Trophoblast cell (in vitro differentiated cells and primary cell): ENCODE measurements around the gene RIC8A.

ENCODE experiments used
- DNase-seq, 2 donors: peaks; one replicate each; pipeline ENCODE4 v3.0.0-alpha.2; 2016
- H2AFZ ChIP-seq: 2 replicates; pipeline ENCODE4 v1.6.1; 2013; ENCODE audit warnings: low read length, moderate library complexity, mild to moderate bottlenecking; ENCODE audit not compliant: insufficient read depth, poor library complexity
- H2AK5ac ChIP-seq: 2 replicates; pipeline ENCODE4 v1.6.1; 2013; ENCODE audit warnings: mild to moderate bottlenecking, low read length
- H2BK120ac ChIP-seq: 2 replicates; pipeline ENCODE4 v1.6.1; 2013; ENCODE audit warnings: low read length, mild to moderate bottlenecking, moderate library complexity; ENCODE audit not compliant: insufficient read depth, poor library complexity
- H2BK12ac ChIP-seq: 2 replicates; pipeline ENCODE4 v1.6.1; 2013; ENCODE audit warnings: mild to moderate bottlenecking, low read length, moderate library complexity
- H2BK5ac ChIP-seq: 2 replicates; pipeline ENCODE4 v1.6.1; 2013; ENCODE audit warnings: low read length, low read depth, moderate library complexity, mild to moderate bottlenecking; ENCODE audit not compliant: poor library complexity
- H3K14ac ChIP-seq: 2 replicates; pipeline ENCODE4 v1.6.1; 2013; ENCODE audit warnings: mild to moderate bottlenecking, low read length
- H3K18ac ChIP-seq: 2 replicates; pipeline ENCODE4 v1.6.1; 2013; ENCODE audit warnings: mild to moderate bottlenecking, low read length
- H3K23ac ChIP-seq: 2 replicates; pipeline ENCODE4 v1.6.1; 2013; ENCODE audit warnings: low read length
- H3K27ac ChIP-seq: 2 replicates; pipeline ENCODE4 v1.5.1; 2013; ENCODE audit warnings: low read depth, mild to moderate bottlenecking, inconsistent platforms, low read length, moderate library complexity
- H3K27me3 ChIP-seq: 2 replicates; pipeline ENCODE4 v1.6.1; 2013; ENCODE audit warnings: inconsistent platforms, mild to moderate bottlenecking, low read length, moderate library complexity; ENCODE audit not compliant: insufficient read depth
- H3K36me3 ChIP-seq, 2 experiments: 1 replicate in 1 of 2; 2 replicates in 1 of 2; pipeline ENCODE4 v1.6.1; 2013; ENCODE audit warnings: low read length in 2 of 2, mild to moderate bottlenecking in 2 of 2, moderate library complexity in 1 of 2; ENCODE audit not compliant: insufficient read depth in 2 of 2, control insufficient read depth in 1 of 2
- H3K4ac ChIP-seq: 2 replicates; pipeline ENCODE4 v1.6.1; 2013; ENCODE audit warnings: low read depth, mild to moderate bottlenecking, low read length, moderate library complexity
- H3K4me1 ChIP-seq, 2 experiments: 1 replicate in 1 of 2; 2 replicates in 1 of 2; pipeline ENCODE4 v1.6.1; 2013; ENCODE audit warnings: low read length in 2 of 2, mild to moderate bottlenecking in 2 of 2, moderate library complexity in 1 of 2; ENCODE audit not compliant: insufficient read depth in 2 of 2, control insufficient read depth in 1 of 2
- H3K4me2 ChIP-seq: 2 replicates; pipeline ENCODE4 v1.6.1; 2013; ENCODE audit warnings: inconsistent platforms, mild to moderate bottlenecking, low read length, moderate library complexity
- H3K4me3 ChIP-seq: 2 replicates; pipeline ENCODE4 v1.5.1; 2013; ENCODE audit warnings: mild to moderate bottlenecking, low read depth, low read length, inconsistent platforms
- H3K79me1 ChIP-seq: one replicate; pipeline ENCODE4 v1.6.1; 2013; ENCODE audit warnings: low read length
- H3K79me2 ChIP-seq: 2 replicates; pipeline ENCODE4 v1.6.1; 2013; ENCODE audit warnings: low read length, mild to moderate bottlenecking; ENCODE audit not compliant: control insufficient read depth, insufficient read depth, poor library complexity
- H3K9ac ChIP-seq: 2 replicates; pipeline ENCODE4 v1.6.1; 2013; ENCODE audit warnings: mild to moderate bottlenecking, low read length
- H3K9me3 ChIP-seq: 2 replicates; pipeline ENCODE4 v1.6.1; 2013; ENCODE audit warnings: low read depth, mild to moderate bottlenecking, control low read depth, inconsistent platforms, low read length; ENCODE audit not compliant: insufficient read depth
- H4K12ac ChIP-seq: 2 replicates; pipeline ENCODE4 v1.6.1; 2013; ENCODE audit warnings: low read depth, mild to moderate bottlenecking, low read length, moderate library complexity
- H4K8ac ChIP-seq: 2 replicates; pipeline ENCODE4 v1.6.1; 2013; ENCODE audit warnings: low read depth, mild to moderate bottlenecking, low read length, moderate library complexity
- H4K91ac ChIP-seq: one replicate; pipeline ENCODE4 v1.6.1; 2013; ENCODE audit warnings: low read depth, mild to moderate bottlenecking, low read length, moderate library complexity
- WGBS: extraction: QIAGEN DNeasy Blood & Tissue Kit; methylation state at CpG from one replicate; pipeline ENCODE4 v1.1.7; 2013; ENCODE audit warnings: missing lambda C conversion rate; ENCODE audit not compliant: insufficient read length, insufficient coverage; ENCODE audit errors: extremely low coverage; 5-methylcytosine and 5-hydroxymethylcytosine counted together

Gene RIC8A

DNA sequence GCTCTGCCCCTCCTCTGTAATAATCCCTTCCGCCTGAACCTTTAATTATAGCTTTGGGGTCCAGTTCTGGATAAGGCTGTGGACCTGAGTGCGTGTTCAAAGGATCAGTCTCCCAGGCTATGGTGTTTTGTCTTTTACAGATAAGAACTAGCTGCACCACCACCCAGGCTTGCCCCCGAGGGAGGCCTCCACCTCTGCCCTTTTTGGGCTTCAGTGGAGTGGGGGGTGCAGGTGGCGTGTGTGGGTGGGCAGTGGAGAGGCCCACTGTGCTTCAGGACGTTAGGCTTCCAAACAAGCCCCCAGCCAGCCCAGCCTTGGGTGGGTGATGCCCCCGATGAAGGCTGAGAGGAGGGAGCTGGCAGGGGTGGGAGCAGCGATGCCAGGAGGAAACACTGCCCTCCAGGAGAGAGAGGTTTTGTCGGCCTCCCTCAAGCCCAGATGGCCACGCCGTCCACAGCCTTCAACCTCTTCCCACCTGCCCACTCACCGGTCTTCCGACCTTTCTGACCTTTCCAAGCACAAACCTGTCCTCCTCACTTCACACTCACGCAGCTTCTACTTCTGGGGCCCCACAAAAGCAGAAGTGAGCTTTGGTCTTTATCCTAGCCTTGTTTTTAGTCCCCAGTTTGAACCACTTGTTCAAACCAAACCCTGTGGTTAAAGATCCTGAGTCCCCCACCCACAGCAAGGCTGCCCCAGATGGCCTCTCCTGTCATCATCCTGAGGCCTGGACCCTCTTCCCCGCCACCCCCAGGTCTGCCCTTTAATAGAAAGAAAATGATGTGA, 49.6 kb downstream of the RIC8A start:
- Histone ChIP-seq H3K27me3 (no peaks in the 10 kb centered on the region), H3K27ac (no peak overlapping the region), H4K12ac (no peak overlapping the region), H3K36me3 (peaks cover 19% of the 10 kb centered on the region in 2 experiments), H2BK5ac (no peak overlapping the region), H4K8ac (no peak overlapping the region), H4K91ac (no peak overlapping the region), H2BK120ac (no peak overlapping the region), H3K4me3 (no peak overlapping the region), H3K14ac (no peak overlapping the region), H3K4me1 (no peaks in the 10 kb centered on the region), H3K79me1 (no peaks in the 10 kb centered on the region), H2AFZ (no peak overlapping the region), H3K4ac (no peak overlapping the region), H3K4me2 (no peak overlapping the region), H3K18ac (no peak overlapping the region), H3K9ac (no peak overlapping the region), H2AK5ac (no peak overlapping the region), H2BK12ac (no peak overlapping the region), H3K23ac (no peak overlapping the region), H3K79me2 (no peaks in the 10 kb centered on the region), H3K9me3 (peaks cover 4% of the 10 kb centered on the region)
- no peak for DNase-seq
- WGBS = no CpG with 5 or more reads among the region's 14 CpGs

DNA sequence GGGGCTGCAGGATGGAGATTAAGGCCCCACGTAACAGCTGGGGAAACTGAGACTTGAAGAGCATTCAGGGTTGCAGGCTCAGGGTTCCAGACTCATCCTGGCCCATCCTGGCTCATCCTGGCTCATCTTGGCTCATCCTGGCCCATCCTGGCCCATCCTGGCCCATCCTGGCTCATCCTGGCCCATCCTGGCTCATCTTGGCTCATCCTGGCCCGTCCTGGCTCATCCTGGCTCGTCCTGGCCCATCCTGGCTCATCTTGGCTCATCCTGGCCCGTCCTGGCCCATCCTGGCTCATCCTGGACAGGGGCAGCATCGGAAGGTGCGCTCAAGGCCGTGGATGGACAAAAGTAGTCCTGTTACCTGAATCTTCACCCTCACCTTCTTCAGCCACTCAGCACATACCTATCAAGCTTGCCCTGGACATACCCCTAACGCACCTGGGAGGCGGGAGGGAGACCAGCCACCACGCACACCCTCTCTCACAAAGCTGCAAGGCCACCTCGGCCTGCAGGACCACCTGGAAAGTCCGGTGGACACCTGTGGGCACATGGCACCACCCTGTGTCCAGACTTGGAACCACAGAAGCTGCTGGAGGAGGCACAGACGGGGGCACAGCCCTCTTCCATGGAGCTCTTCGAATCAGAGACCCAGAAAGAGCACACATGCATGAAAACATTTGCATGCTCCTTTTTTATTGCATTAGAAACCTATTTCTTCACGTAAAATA, 50.4 kb downstream of the RIC8A start:
- WGBS = no CpG with 5 or more reads among the region's 15 CpGs
- Histone ChIP-seq H3K4ac (no peak overlapping the region), H3K14ac (no peak overlapping the region), H2AK5ac (no peak overlapping the region), H3K4me1 (no peaks in the 10 kb centered on the region), H2BK120ac (no peak overlapping the region), H4K8ac (no peak overlapping the region), H3K79me2 (no peaks in the 10 kb centered on the region), H2BK12ac (no peak overlapping the region), H2BK5ac (no peak overlapping the region), H3K9ac (no peak overlapping the region), H3K36me3 (peaks cover 11% of the 10 kb centered on the region in 2 experiments), H3K27ac (no peak overlapping the region), H3K9me3 (peaks cover 6% of the 10 kb centered on the region), H4K12ac (no peak overlapping the region), H2AFZ (no peak overlapping the region), H3K27me3 (no peaks in the 10 kb centered on the region), H3K4me3 (peak overlapping the region; percentile 39), H3K4me2 (no peak overlapping the region), H4K91ac (no peak overlapping the region), H3K18ac (no peak overlapping the region), H3K23ac (no peak overlapping the region), H3K79me1 (no peaks in the 10 kb centered on the region)
- peak in 1 of 2 donors; percentile 11 for DNase-seq

- DNase-seq = no peak
- H3K79me1 ChIP-seq = no peaks in the 10 kb centered on the region
Measured at GRCh38 chr11:259413-259812, 51.9 kb downstream of the RIC8A start.

DNA sequence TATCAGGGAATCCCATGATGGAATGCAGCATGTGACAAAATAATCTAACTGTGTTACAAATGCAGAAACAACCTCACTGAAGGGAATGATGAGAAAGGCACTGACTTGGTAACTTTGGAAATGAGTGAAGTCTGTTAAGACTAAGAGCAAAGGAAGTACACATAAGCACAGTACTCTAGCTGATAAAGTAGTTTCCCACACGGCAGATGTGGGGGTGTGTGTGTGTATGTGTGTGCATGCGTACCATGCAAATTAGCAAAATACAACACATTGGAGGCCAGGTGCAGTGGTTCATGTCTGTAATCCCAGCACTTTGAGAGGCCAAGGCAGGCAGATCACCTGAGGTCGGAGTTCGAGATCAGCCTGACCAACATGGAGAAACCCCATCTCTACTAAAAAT, 54.1 kb downstream of the RIC8A start:
- Histone ChIP-seq H2AK5ac (no peak overlapping the region), H3K79me2 (no peaks in the 10 kb centered on the region), H2BK12ac (no peak overlapping the region), H3K4ac (no peak overlapping the region), H2BK5ac (no peak overlapping the region), H3K9ac (no peak overlapping the region), H3K27ac (no peak overlapping the region), H2BK120ac (no peak overlapping the region), H3K23ac (no peak overlapping the region), H4K12ac (no peak overlapping the region), H3K4me2 (no peak overlapping the region), H3K4me3 (no peak overlapping the region), H3K36me3 (no peaks in the 10 kb centered on the region), H3K18ac (no peak overlapping the region), H3K9me3 (peaks cover 2% of the 10 kb centered on the region), H2AFZ (no peak overlapping the region), H3K27me3 (no peaks in the 10 kb centered on the region), H4K91ac (no peak overlapping the region), H4K8ac (no peak overlapping the region), H3K14ac (no peak overlapping the region), H3K4me1 (no peaks in the 10 kb centered on the region), H3K79me1 (no peaks in the 10 kb centered on the region)
- WGBS = no CpG with 5 or more reads among the region's 4 CpGs
- no peak for DNase-seq

More at GRCh38 chr11:259413-259812, 51.9 kb downstream of the RIC8A start:
- no peak overlapping the region for H3K4me3 ChIP-seq
- H2AK5ac ChIP-seq = no peak overlapping the region
- H3K23ac ChIP-seq = no peak overlapping the region
- no peaks in the 10 kb centered on the region for H3K79me2 ChIP-seq
- H3K4me2 ChIP-seq = no peak overlapping the region
- H4K12ac ChIP-seq = no peak overlapping the region
- H3K9me3 ChIP-seq = peaks cover 3% of the 10 kb centered on the region
- no peak overlapping the region for H2AFZ ChIP-seq
- H3K36me3 ChIP-seq = no peaks in the 10 kb centered on the region
- H2BK120ac ChIP-seq = no peak overlapping the region
- no peak overlapping the region for H4K8ac ChIP-seq
- no peaks in the 10 kb centered on the region for H3K27me3 ChIP-seq
- no peak overlapping the region for H2BK5ac ChIP-seq
- H3K18ac ChIP-seq = no peak overlapping the region
- no peak overlapping the region for H3K4ac ChIP-seq
- no peak overlapping the region for H3K14ac ChIP-seq
- H4K91ac ChIP-seq = no peak overlapping the region
- no peak overlapping the region for H3K9ac ChIP-seq
- no peak overlapping the region for H2BK12ac ChIP-seq
- no peak overlapping the region for H3K27ac ChIP-seq
- no peaks in the 10 kb centered on the region for H3K4me1 ChIP-seq
- WGBS = no CpG with 5 or more reads among the region's 10 CpGs
